H9 (cell line): Measurements from ENCODE around the gene SLC25A22. TPM values are rescaled to one million over a fixed set of nuclear protein-coding genes. Genes with fewer than 3 reads are reported as not detected.
A peak's percentile ranks its signal among the peaks of the same experiment; 100 is the strongest.

Source experiments
- DNase-seq: peaks from one replicate; pipeline ENCODE4 v3.0.0-alpha.2; 2017
- H2AFZ ChIP-seq: one replicate; pipeline ENCODE4 v1.6.1; 2013; ENCODE audit warnings: mild to moderate bottlenecking, low read length, control low read depth, moderate library complexity
- H2AK5ac ChIP-seq: 2 replicates; pipeline ENCODE4 v1.6.1; 2013; ENCODE audit warnings: low read length, control low read depth, mixed read lengths; ENCODE audit not compliant: insufficient read length
- H2BK120ac ChIP-seq: one replicate; pipeline ENCODE4 v1.6.1; 2013; ENCODE audit warnings: low read depth, mild to moderate bottlenecking, low read length, control low read depth, inconsistent platforms; ENCODE audit not compliant: poor library complexity, severe bottlenecking
- H2BK12ac ChIP-seq: 2 replicates; pipeline ENCODE4 v1.6.1; 2013; ENCODE audit warnings: low read length, control low read depth, mixed read lengths, low read depth; ENCODE audit not compliant: insufficient read length
- H2BK15ac ChIP-seq: 2 replicates; pipeline ENCODE4 v1.6.1; 2013; ENCODE audit warnings: low read depth, low read length, control low read depth
- H2BK20ac ChIP-seq: one replicate; pipeline ENCODE4 v1.6.1; 2013; ENCODE audit warnings: low read depth, mild to moderate bottlenecking, low read length, control low read depth, inconsistent platforms; ENCODE audit not compliant: poor library complexity, severe bottlenecking
- H2BK5ac ChIP-seq: 2 replicates; pipeline ENCODE4 v1.6.1; 2013; ENCODE audit warnings: low read length, control low read depth, mixed read lengths; ENCODE audit not compliant: insufficient read length
- H3K14ac ChIP-seq: 2 replicates; pipeline ENCODE4 v1.6.1; 2013; ENCODE audit warnings: low read length, control low read depth; ENCODE audit not compliant: insufficient read depth
- H3K18ac ChIP-seq: 2 replicates; pipeline ENCODE4 v1.6.1; 2013; ENCODE audit warnings: low read depth, mild to moderate bottlenecking, mixed read lengths, low read length, control low read depth; ENCODE audit not compliant: insufficient read length
- H3K23ac ChIP-seq: 2 replicates; pipeline ENCODE4 v1.6.1; 2013; ENCODE audit warnings: low read length, control low read depth, mixed read lengths, low read depth; ENCODE audit not compliant: insufficient read length
- H3K23me2 ChIP-seq: 2 replicates; pipeline ENCODE4 v1.6.1; 2013; ENCODE audit warnings: low read depth, mild to moderate bottlenecking, mixed read lengths, low read length, control low read depth; ENCODE audit not compliant: insufficient read length, poor library complexity, severe bottlenecking
- H3K27ac ChIP-seq: 2 replicates; pipeline ENCODE4 v1.5.1; 2013; ENCODE audit warnings: low read length, control low read depth, mixed read lengths, low read depth; ENCODE audit not compliant: insufficient read length
- H3K27me3 ChIP-seq: 2 replicates; pipeline ENCODE4 v1.6.1; 2013; ENCODE audit warnings: low read length, control low read depth, inconsistent platforms; ENCODE audit not compliant: insufficient read depth
- H3K4ac ChIP-seq: 2 replicates; pipeline ENCODE4 v1.6.1; 2013; ENCODE audit warnings: low read depth, mild to moderate bottlenecking, control low read depth, inconsistent platforms, low read length, moderate library complexity
- H3K4me1 ChIP-seq: 2 replicates; pipeline ENCODE4 v1.6.1; 2013; ENCODE audit warnings: low read length, control low read depth, inconsistent platforms; ENCODE audit not compliant: insufficient read depth
- H3K4me2 ChIP-seq: 2 replicates; pipeline ENCODE4 v1.6.1; 2013; ENCODE audit warnings: low read length, control low read depth, mixed read lengths; ENCODE audit not compliant: insufficient read length, insufficient read depth
- H3K56ac ChIP-seq: 2 replicates; pipeline ENCODE4 v1.6.1; 2013; ENCODE audit warnings: low read depth, mild to moderate bottlenecking, mixed read lengths, low read length, control low read depth; ENCODE audit not compliant: insufficient read length
- H3K79me1 ChIP-seq: 2 replicates; pipeline ENCODE4 v1.6.1; 2013; ENCODE audit warnings: low read depth, mild to moderate bottlenecking, moderate library complexity, low read length, control low read depth, inconsistent platforms; ENCODE audit not compliant: insufficient read depth, poor library complexity, severe bottlenecking
- H3K79me2 ChIP-seq: 2 replicates; pipeline ENCODE4 v1.6.1; 2013; ENCODE audit warnings: low read length, control low read depth, inconsistent platforms; ENCODE audit not compliant: insufficient read depth
- H3K9ac ChIP-seq: 2 replicates; pipeline ENCODE4 v1.6.1; 2013; ENCODE audit warnings: low read length, control low read depth, mixed read lengths; ENCODE audit not compliant: insufficient read length; ENCODE audit errors: extremely low read depth
- H3K9me3 ChIP-seq: one replicate; pipeline ENCODE4 v1.6.1; 2013; ENCODE audit warnings: low read depth, low read length, inconsistent platforms; ENCODE audit not compliant: control insufficient read depth
- H3T11ph ChIP-seq: one replicate; pipeline ENCODE4 v1.6.1; 2013; ENCODE audit warnings: mild to moderate bottlenecking, low read length, control low read depth, inconsistent platforms
- H4K20me1 ChIP-seq: one replicate; pipeline ENCODE4 v1.6.1; 2013; ENCODE audit not compliant: control insufficient read depth, insufficient read length, insufficient read depth
- H4K5ac ChIP-seq: 2 replicates; pipeline ENCODE4 v1.6.1; 2013; ENCODE audit warnings: low read depth, mild to moderate bottlenecking, mixed read lengths, low read length, control low read depth; ENCODE audit not compliant: insufficient read length
- H4K8ac ChIP-seq: replicated peaks from 2 replicates; pipeline ENCODE4 v1.6.1; 2013; ENCODE audit warnings: low read length, control low read depth, mixed read lengths, low read depth; ENCODE audit not compliant: insufficient read length
- H4K91ac ChIP-seq: 2 replicates; pipeline ENCODE4 v1.6.1; 2013; ENCODE audit warnings: low read depth, mild to moderate bottlenecking, moderate library complexity, mixed read lengths, low read length, control low read depth; ENCODE audit not compliant: insufficient read length
- H3K27ac Mint-ChIP-seq, 3 experiments: 2 replicates in 2 of 3; 3 replicates in 1 of 3; pipeline ENCODE4 v1.8.0; 2020 to 2021; ENCODE audit warnings: mixed read lengths in 3 of 3, mild to moderate bottlenecking in 1 of 3, moderate library complexity in 1 of 3
- H3K27me3 Mint-ChIP-seq: 2 replicates; pipeline ENCODE4 v1.8.0; 2021; ENCODE audit warnings: low read depth, mild to moderate bottlenecking, moderate library complexity, mixed read lengths
- H3K36me3 Mint-ChIP-seq, 3 experiments: 2 replicates in 2 of 3; 3 replicates in 1 of 3; pipeline ENCODE4 v1.8.0; 2020 to 2021; ENCODE audit warnings: low read depth in 3 of 3, mixed read lengths in 3 of 3; ENCODE audit not compliant: insufficient read depth in 1 of 3
- H3K4me1 Mint-ChIP-seq, 2 experiments: 2 replicates each; pipeline ENCODE4 v1.8.0; 2020; ENCODE audit warnings: mixed read lengths in 2 of 2
- H3K4me3 Mint-ChIP-seq, 2 experiments: 2 replicates in 1 of 2; 3 replicates in 1 of 2; pipeline ENCODE4 v1.8.0; 2020 to 2021; ENCODE audit warnings: mild to moderate bottlenecking in 2 of 2, mixed read lengths in 2 of 2, moderate library complexity in 1 of 2
- H3K9me3 Mint-ChIP-seq, 2 experiments: 2 replicates in 1 of 2; 3 replicates in 1 of 2; pipeline ENCODE4 v1.8.0; 2020; ENCODE audit warnings: mild to moderate bottlenecking in 2 of 2, mixed read lengths in 2 of 2, moderate library complexity in 1 of 2
- CTCF ChIP-seq: fragments of 200-600 bp; sonication (generic); conservative IDR thresholded peaks from 3 replicates; pipeline ENCODE4 v1.8.0; 2021; ENCODE audit warnings: antibody characterized with exemption, mild to moderate bottlenecking
- whole genome bisulfite sequencing: extraction: QIAGEN DNeasy Blood & Tissue Kit; methylation state at CpG from one replicate; pipeline ENCODE4 v1.1.7; 2013; ENCODE audit warnings: missing lambda C conversion rate, low lambda C conversion rate, mixed read lengths; ENCODE audit not compliant: insufficient read length; ENCODE audit errors: extremely low coverage; 5-methylcytosine and 5-hydroxymethylcytosine counted together
- total RNA-seq: library from RNA; stranded (reverse); gene quantifications from 2 replicates; pipeline ENCODE4 v1.2.1, GENCODE V29; 2021

The SLC25A22 gene
- total RNA-seq, 1 experiment from 2014 or later: 51.9 TPM

GRCh38 chr11:808427-809286 lies 10.6 kb upstream of the SLC25A22 start:
- no CpG with 5 or more reads among the region's 36 CpGs for WGBS
- H3K4me1 Mint-ChIP-seq: peaks cover 17 to 37% of the 10 kb centered on the region in 2 experiments

More at GRCh38 chr11:808427-809286, 10.6 kb upstream of the SLC25A22 start:
- Histone ChIP-seq H3T11ph (no peak overlapping the region), H3K27ac (no peak overlapping the region), H3K56ac (no peak overlapping the region), H4K91ac (no peak overlapping the region), H3K18ac (peak overlapping the region; percentile 27), H2BK20ac (no peak overlapping the region), H3K79me2 (peaks cover 10% of the 10 kb centered on the region; the same call in 1 of the 2 replicates), H4K20me1 (no peaks in the 10 kb centered on the region), H3K79me1 (peaks cover 9% of the 10 kb centered on the region), H2BK120ac (no peak overlapping the region), H2AK5ac (no peak overlapping the region), H3K4me1 (no peaks in the 10 kb centered on the region), H3K27me3 (no peaks in the 10 kb centered on the region), H3K9ac (peak overlapping the region; percentile 86), H3K23me2 (peaks cover 19% of the 10 kb centered on the region), H2BK15ac (no peak overlapping the region), H3K4me2 (peak overlapping the region; percentile 92), H2BK5ac (no peak overlapping the region), H2BK12ac (no peak overlapping the region), H3K23ac (no peak overlapping the region), H3K14ac (peak overlapping the region; percentile 5), H3K9me3 (no peaks in the 10 kb centered on the region), H4K5ac (no peak overlapping the region), H4K8ac (no peak overlapping the region), H2AFZ (no peak overlapping the region), H3K4ac (no peak overlapping the region)
- no peak for TF ChIP-seq CTCF
- H3K9me3 Mint-ChIP-seq: no peaks in the 10 kb centered on the region
- peak overlapping the region; percentile 91 to 98 for H3K4me3 Mint-ChIP-seq
- no peaks in the 10 kb centered on the region for H3K27me3 Mint-ChIP-seq
- peak overlapping the region; percentile 94 to 96 (median 95) for H3K27ac Mint-ChIP-seq
- peaks cover 29 to 35% (median 29%) of the 10 kb centered on the region in 3 experiments for H3K36me3 Mint-ChIP-seq
- DNase-seq: no peak
